NCI-H2107 treated with DMSO at 0.1 percent for 48 hours (cell line): Measurements from ENCODE around the gene METTL8.
"Not testable (repeated sequence)": the region's sequence is repeated elsewhere in the genome, so short reads cannot be mapped to it uniquely, and the experiment has no call there.

Experiments used
- DNase-seq: peaks from one replicate; lab custom pipeline; 2025; ENCODE audit not compliant: unreplicated experiment; lab: John Stamatoyannopoulos, UW

METTL8 gene

GRCh38 chr2:171316755-171317337 lies 116.9 kb downstream of the METTL8 start:
- no peak for DNase-seq

- DNase-seq: no peak
Measured at GRCh38 chr2:171316220-171316619, 117.6 kb downstream of the METTL8 start.

- DNase-seq: no peak
Measured at GRCh38 chr2:171315781-171316180, 118.0 kb downstream of the METTL8 start.

- not testable (repeated sequence) for DNase-seq
Measured at GRCh38 chr2:171312182-171312581, 121.6 kb downstream of the METTL8 start.

- not testable (repeated sequence) for DNase-seq
Measured at GRCh38 chr2:171311589-171311988, 122.2 kb downstream of the METTL8 start.

GRCh38 chr2:171310889-171311288 lies 122.9 kb downstream of the METTL8 start:
- no peak for DNase-seq

- DNase-seq: no peak
Measured at GRCh38 chr2:171309455-171310286, 124.1 kb downstream of the METTL8 start.

DNA sequence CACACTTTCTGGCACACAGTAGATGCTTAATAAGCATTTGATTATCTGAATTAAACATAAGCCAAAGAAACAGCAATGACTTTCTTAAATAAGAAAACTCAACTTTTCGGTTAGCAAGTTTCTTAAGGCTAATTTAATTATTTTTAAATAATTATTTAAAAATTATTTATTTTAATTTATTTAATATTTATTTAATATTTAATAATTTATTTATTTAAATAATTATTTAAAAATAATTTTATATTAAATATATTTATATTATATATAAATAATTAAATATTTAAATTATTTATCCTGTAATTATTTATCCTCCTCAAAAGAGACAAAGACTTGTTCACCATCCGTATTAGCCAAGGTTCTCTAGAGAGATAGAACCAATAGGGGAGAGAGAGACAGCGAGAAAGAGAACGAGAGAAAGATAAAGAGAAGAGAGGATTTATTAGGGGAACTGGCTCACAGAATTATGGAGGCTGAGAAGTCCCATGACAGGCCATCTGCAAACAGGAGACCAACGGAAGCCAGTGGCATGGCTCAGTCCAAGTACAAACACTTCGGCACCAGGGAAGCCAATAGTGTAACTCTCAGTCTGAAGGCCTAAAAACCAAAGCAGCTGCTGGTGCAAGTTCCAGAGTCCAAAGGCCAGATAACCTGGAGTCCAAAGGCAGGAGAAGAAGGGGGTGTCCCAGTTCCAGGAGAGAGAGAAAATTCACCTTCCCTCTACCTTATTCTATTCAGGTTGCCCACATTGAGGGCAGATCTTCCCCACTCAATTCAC lies 125.3 kb downstream of the METTL8 start:
- DNase-seq: no peak

DNA sequence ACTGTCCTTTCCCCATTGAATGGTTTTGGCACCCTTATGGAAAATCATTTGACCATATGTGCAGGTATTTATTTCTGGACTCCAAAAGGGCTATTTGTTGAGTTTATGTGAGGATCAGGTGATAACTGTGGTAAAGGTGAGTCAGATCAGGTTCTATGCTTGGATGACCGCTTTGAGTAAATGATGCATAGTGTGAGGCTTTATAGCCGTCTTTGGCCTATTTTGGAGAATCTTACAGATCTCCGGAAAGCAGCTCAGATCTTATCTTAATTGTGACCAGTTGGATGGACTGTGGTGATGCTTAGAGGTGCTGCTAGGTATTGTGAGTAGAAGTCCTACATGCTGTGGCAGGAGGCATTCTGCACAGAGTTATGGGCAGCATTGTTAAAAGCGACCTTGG lies 126.2 kb downstream of the METTL8 start:
- DNase-seq: no peak

GRCh38 chr2:171297956-171298355 lies 135.8 kb downstream of the METTL8 start:
- DNase-seq: no peak

- no peak for DNase-seq
Measured at GRCh38 chr2:171294608-171295007, 139.2 kb downstream of the METTL8 start.

DNA sequence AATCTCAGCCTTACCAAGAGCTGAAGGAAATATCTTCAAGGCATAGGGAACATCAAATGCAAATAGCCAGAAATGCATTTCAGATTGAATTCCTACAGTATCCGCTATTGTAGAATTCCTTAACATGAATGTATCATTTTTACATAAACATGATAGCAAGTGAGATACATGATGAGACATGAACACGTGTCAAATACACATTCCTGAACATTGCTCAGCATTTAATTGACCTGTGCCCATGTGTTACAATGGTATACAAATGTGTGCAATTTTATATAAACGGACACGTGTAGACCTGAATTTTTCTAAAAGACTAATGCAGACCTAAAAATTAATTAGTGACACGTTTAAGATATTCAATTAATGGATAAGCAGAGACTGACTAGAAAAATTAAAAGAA lies 140.1 kb downstream of the METTL8 start:
- no peak for DNase-seq

- DNase-seq: no peak
Measured at GRCh38 chr2:171289991-171290390, 143.8 kb downstream of the METTL8 start.

DNA sequence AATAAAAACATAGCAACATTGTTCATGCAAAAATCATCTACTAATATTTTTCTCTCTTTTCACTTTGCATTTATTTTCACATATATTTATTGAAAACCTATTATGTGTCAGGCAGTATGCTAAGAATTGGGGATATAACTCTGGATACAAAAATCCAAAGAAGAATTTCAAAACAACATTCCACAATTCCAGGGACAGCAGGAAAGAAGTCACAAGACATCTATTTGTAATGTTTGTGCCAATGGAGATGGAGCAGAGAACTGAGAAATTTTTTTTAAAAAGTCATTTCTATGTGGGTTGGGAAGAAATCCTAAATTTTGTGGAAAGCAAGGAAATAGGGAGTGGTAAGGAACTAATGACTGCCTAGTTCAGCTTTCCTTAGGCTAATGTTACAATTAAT lies 144.5 kb downstream of the METTL8 start:
- DNase-seq: no peak

DNA sequence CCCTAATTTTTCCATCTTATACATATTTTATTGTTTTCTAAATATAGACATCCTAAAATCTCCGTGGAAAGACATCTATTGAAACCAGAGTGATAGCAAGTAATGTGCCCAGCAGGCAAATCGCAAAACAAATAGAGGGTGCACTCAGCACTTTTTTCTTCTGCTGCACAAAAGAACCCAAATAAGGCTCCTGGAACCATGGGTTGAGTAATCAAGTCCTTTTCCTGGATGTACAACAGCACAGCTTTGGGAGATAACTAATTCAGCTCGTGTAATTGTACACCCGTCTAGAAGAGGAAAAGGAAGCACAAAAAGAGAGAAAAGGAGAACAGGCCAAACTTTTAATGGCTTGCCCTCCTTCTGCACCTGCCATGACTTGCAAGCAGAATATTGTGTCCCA lies 146.2 kb downstream of the METTL8 start:
- peak; percentile 9 for DNase-seq

DNA sequence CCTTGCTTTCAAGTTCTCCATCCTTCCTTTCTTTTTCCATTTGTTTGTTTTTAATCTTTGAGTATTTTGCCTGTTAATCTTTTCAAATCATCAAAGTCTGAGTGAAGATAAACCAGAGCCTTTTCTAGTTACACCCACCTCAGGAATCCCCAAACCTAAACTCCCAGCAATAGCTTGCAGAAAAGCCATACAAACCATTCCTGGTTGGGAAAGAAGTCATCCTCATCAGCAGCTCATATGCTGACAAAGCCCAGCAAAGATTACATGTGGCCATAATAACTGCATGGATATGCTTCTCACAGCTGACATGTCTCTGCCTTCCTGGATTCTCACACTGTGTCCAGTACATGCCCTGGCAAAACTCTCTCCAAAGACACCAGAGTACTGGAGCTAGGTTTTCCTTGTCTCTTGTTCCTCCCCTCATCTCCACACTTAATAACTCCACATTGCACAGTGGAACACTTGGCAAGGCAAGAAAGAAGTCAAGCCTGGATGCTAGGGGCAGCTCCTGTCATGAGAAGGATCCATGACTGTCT lies 146.7 kb downstream of the METTL8 start:
- no peak for DNase-seq

- no peak for DNase-seq
Measured at GRCh38 chr2:171281110-171281509, 152.7 kb downstream of the METTL8 start.

- no peak for DNase-seq
Measured at GRCh38 chr2:171279983-171280790, 153.6 kb downstream of the METTL8 start.

DNA sequence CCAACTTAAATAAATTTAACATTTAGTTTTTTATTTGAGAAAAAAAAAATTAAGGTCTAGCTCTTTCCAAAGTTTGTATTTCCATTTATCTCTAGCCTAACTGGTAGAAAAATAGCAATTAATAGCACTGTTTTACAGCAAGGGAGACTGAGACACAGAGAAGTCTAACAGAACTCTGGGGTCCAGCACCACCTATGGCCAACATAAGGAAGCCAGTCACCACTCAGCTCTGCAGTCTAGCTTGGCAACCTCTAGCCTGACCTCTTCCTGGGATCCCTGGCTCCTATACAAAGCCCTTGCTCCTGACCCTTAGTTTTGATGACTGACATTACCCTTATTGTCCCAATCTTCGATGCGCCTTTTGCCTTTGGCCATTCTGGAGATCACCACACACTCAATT lies 159.0 kb downstream of the METTL8 start:
- no peak for DNase-seq

- no peak for DNase-seq
Measured at GRCh38 chr2:171271971-171272436, 161.8 kb downstream of the METTL8 start.

- DNase-seq: no peak
Measured at GRCh38 chr2:171271386-171271785, 162.4 kb downstream of the METTL8 start.
